Stimulated activated naive CD4-positive, alpha-beta T cell (primary cell): ENCODE data around the gene AHI1.
"Not testable (repeated sequence)": the region's sequence is repeated elsewhere in the genome, so short reads cannot be mapped to it uniquely, and the experiment has no call there.

Experiments
- DNase-seq, 6 experiments: peaks; one replicate each; lab custom pipeline; 2025; lab: John Stamatoyannopoulos, UW

Gene AHI1

GRCh38 chr6:135505648-135506047, 8.1 kb upstream of the AHI1 start:
- DNase-seq: no peak

GRCh38 chr6:135505222-135505621, 7.7 kb upstream of the AHI1 start:
- no peak for DNase-seq

GRCh38 chr6:135504734-135505133, 7.2 kb upstream of the AHI1 start:
- no peak for DNase-seq

- no peak for DNase-seq
Measured at GRCh38 chr6:135503703-135504475, 6.3 kb upstream of the AHI1 start.

GRCh38 chr6:135499441-135500340, 2.2 kb upstream of the AHI1 start:
- DNase-seq: no peak

GRCh38 chr6:135498185-135498841, 773 bp upstream of the AHI1 start:
- peak; percentile 33 to 74 (median 60) for DNase-seq

GRCh38 chr6:135496800-135497411, 634 bp downstream of the AHI1 start:
- DNase-seq: no peak

GRCh38 chr6:135493218-135493961, 4.2 kb downstream of the AHI1 start:
- no peak for DNase-seq

- DNase-seq: no peak
Measured at GRCh38 chr6:135490381-135490780, 7.2 kb downstream of the AHI1 start.

GRCh38 chr6:135488023-135488422, 9.5 kb downstream of the AHI1 start:
- DNase-seq: no peak

GRCh38 chr6:135483903-135484302, 13.6 kb downstream of the AHI1 start:
- DNase-seq: not testable (repeated sequence)

- no peak for DNase-seq
Measured at GRCh38 chr6:135481783-135482369, 15.7 kb downstream of the AHI1 start.

- no peak for DNase-seq
Measured at GRCh38 chr6:135479601-135480000, 17.9 kb downstream of the AHI1 start.

- DNase-seq: no peak
Measured at GRCh38 chr6:135478626-135479025, 18.9 kb downstream of the AHI1 start.

GRCh38 chr6:135475292-135475886, 22.2 kb downstream of the AHI1 start:
- DNase-seq: no peak

GRCh38 chr6:135474362-135474761, 23.2 kb downstream of the AHI1 start:
- DNase-seq: no peak

- no peak for DNase-seq
Measured at GRCh38 chr6:135465903-135466302, 31.6 kb downstream of the AHI1 start.

- DNase-seq: no peak
Measured at GRCh38 chr6:135465307-135465706, 32.2 kb downstream of the AHI1 start.

GRCh38 chr6:135464634-135465033, 32.9 kb downstream of the AHI1 start:
- no peak for DNase-seq

- no peak for DNase-seq
Measured at GRCh38 chr6:135461208-135461607, 36.3 kb downstream of the AHI1 start.

GRCh38 chr6:135458051-135458450, 39.5 kb downstream of the AHI1 start:
- no peak for DNase-seq
